B cell (primary cell): Measurements from ENCODE around the gene ZBTB37. TPM values are rescaled to one million over a fixed set of nuclear protein-coding genes. Genes with fewer than 3 reads are reported as not detected.
A peak's percentile ranks its signal among the peaks of the same experiment; 100 is the strongest.

ENCODE experiments used
- ATAC-seq: fragments of 200-7000 bp; cut with Tn5 transposase; one replicate; pipeline ENCODE4 v1.10.0; 2021; ENCODE audit warnings: low read depth, mild to moderate bottlenecking, moderate number of reproducible peaks, moderate library complexity
- CTCF ChIA-PET: fragments of 350-600 bp; sonication (Branson Sonifier 250); formaldehyde crosslinking; loops from one replicate; lab custom pipeline; 2021; ENCODE audit warnings: antibody characterized with exemption, inconsistent platforms; lab: Charles Lee
- POLR2A ChIA-PET: fragments of 350-600 bp; sonication (Branson Sonifier 250); formaldehyde crosslinking; loops from one replicate; lab custom pipeline; 2021; ENCODE audit warnings: antibody characterized with exemption; lab: Charles Lee
- DNase-seq: peaks from one replicate; pipeline ENCODE4 v3.0.0; 2013
- H2AFZ ChIP-seq: 2 replicates; pipeline ENCODE4 v1.6.1; 2012; ENCODE audit warnings: mild to moderate bottlenecking, low read depth, low read length; ENCODE audit not compliant: insufficient read depth, poor library complexity, severe bottlenecking
- H3K27ac ChIP-seq, 2 donors: 1 replicate in 1 of 2; 2 replicates in 1 of 2; pipeline ENCODE4 v1.5.1; 2012 to 2013; ENCODE audit warnings: low read length in 2 of 2, mild to moderate bottlenecking in 2 of 2, moderate library complexity in 1 of 2
- H3K27me3 ChIP-seq, 4 experiments: fragments of 200-600 bp in 1 of 4; sonication (generic) in 1 of 4; replicated peaks in 1 of 4; 1 replicate in 2 of 4; 2 replicates in 2 of 4; pipeline versions ENCODE4 v1.6.1 to v1.7.0; 2013 to 2016; ENCODE audit warnings: low read length in 3 of 4, mild to moderate bottlenecking in 2 of 4, mixed read lengths in 1 of 4, moderate library complexity in 1 of 4; ENCODE audit not compliant: insufficient read depth in 4 of 4, control insufficient read depth in 3 of 4; ENCODE audit errors: control extremely low read depth in 1 of 4
- H3K36me3 ChIP-seq, 2 experiments: replicated peaks in 1 of 2; 1 replicate in 1 of 2; 2 replicates in 1 of 2; pipeline versions ENCODE4 v1.6.1 to v1.7.1; 2013; ENCODE audit warnings: low read length in 1 of 2; ENCODE audit not compliant: insufficient read depth in 2 of 2, control insufficient read depth in 1 of 2; ENCODE audit errors: control extremely low read depth in 1 of 2, extremely low read depth in 1 of 2
- H3K4me1 ChIP-seq, 2 donors: fragments of 200-600 bp in 1 of 2; sonication (generic) in 1 of 2; 1 replicate in 1 of 2; 2 replicates in 1 of 2; pipeline versions ENCODE4 v1.5.1 to v1.6.1; 2013 to 2017; ENCODE audit warnings: low read length in 2 of 2; ENCODE audit not compliant: control insufficient read depth in 2 of 2, insufficient read depth in 2 of 2
- H3K4me2 ChIP-seq: replicated peaks from 2 replicates; pipeline ENCODE3; 2012; ENCODE audit warnings: mild to moderate bottlenecking, low read depth, low read length; ENCODE audit not compliant: poor library complexity, severe bottlenecking
- H3K4me3 ChIP-seq, 5 experiments: fragments of 200-600 bp in 1 of 5; sonication (generic) in 1 of 5; 1 replicate in 3 of 5; 2 replicates in 2 of 5; pipeline versions ENCODE4 v1.5.1 to v1.7.0; 2011 to 2016; ENCODE audit warnings: low read length in 4 of 5, mild to moderate bottlenecking in 4 of 5, low read depth in 2 of 5, control low read depth in 1 of 5, moderate library complexity in 1 of 5; ENCODE audit not compliant: insufficient read depth in 1 of 5; ENCODE audit errors: control extremely low read depth in 1 of 5, extremely low read depth in 1 of 5
- H3K79me2 ChIP-seq: fragments of 200-600 bp; sonication (generic); one replicate; pipeline ENCODE4 v1.6.0; 2016; ENCODE audit warnings: low read length; ENCODE audit not compliant: control insufficient read depth, insufficient read depth
- H3K9ac ChIP-seq: fragments of 200-600 bp; sonication (generic); 2 replicates; pipeline ENCODE4 v1.6.1; 2017; ENCODE audit warnings: mild to moderate bottlenecking, low read length, moderate library complexity
- H3K9me3 ChIP-seq, 3 donors: one replicate each; pipeline versions ENCODE4 v1.6.1 to v1.7.1; 2013; ENCODE audit warnings: low read length in 2 of 3; ENCODE audit not compliant: control insufficient read depth in 2 of 3, insufficient read depth in 1 of 3; ENCODE audit errors: control extremely low read depth in 1 of 3
- H4K20me1 ChIP-seq: 2 replicates; pipeline ENCODE4 v1.6.0; 2012; ENCODE audit warnings: mild to moderate bottlenecking, low read length; ENCODE audit not compliant: insufficient read depth, control insufficient read depth, poor library complexity, severe bottlenecking
- H3K27ac Mint-ChIP-seq: one replicate; pipeline ENCODE4 v1.8.0; 2021; ENCODE audit warnings: mixed read lengths
- H3K27me3 Mint-ChIP-seq: one replicate; pipeline ENCODE4 v1.8.0; 2021; ENCODE audit warnings: mixed read lengths
- H3K4me1 Mint-ChIP-seq: one replicate; pipeline ENCODE4 v1.8.0; 2021; ENCODE audit warnings: mixed read lengths
- H3K4me3 Mint-ChIP-seq: one replicate; pipeline ENCODE4 v1.8.0; 2021; ENCODE audit warnings: mixed read lengths
- H3K9me3 Mint-ChIP-seq: one replicate; pipeline ENCODE4 v1.8.0; 2022; ENCODE audit warnings: mixed read lengths; ENCODE audit not compliant: insufficient read depth
- CTCF ChIP-seq: fragments of 200-600 bp; IDR thresholded peaks from one replicate; pipeline ENCODE4 v1.8.0; 2022; ENCODE audit warnings: antibody characterized with exemption, mild to moderate bottlenecking
- EZH2 ChIP-seq: IDR thresholded peaks from 2 replicates; pipeline ENCODE4 v1.6.1; 2012; ENCODE audit warnings: borderline replicate concordance, low read depth, mild to moderate bottlenecking, moderate library complexity, low read length; ENCODE audit not compliant: insufficient read depth, poor library complexity, severe bottlenecking
- WGBS: methylation state at CpG from one replicate; pipeline ENCODE4 v1.1.5; 2013; ENCODE audit warnings: missing lambda C conversion rate; ENCODE audit not compliant: insufficient coverage; 5-methylcytosine and 5-hydroxymethylcytosine counted together
- intact Hi-C: fragments of 100-400 bp; cut with micrococcal nuclease; formaldehyde crosslinking; loops from one replicate; pipeline ENCODE4 v1.10.0; 2022
- polyA plus RNA-seq: library from polyadenylated mRNA; depleted of rRNA; stranded (reverse); fragments of >200 nt; gene quantifications from 2 replicates; pipeline ENCODE4 v1.2.3, GENCODE V29; 2012
- total RNA-seq, 2 donors: library from RNA; stranded (reverse); fragments of 120-200 nt in 1 of 2; gene quantifications; 1 replicate in 1 of 2; 2 replicates in 1 of 2; pipeline versions ENCODE4 v1.2.3 to v1.2.4, GENCODE V29; 2013 to 2022

ZBTB37 gene
- total and polyA plus RNA-seq, 2 donors (not counting 1 experiment from before 2014, with no cell fraction given) = 4.9 to 37.1 TPM

GRCh38 chr1:173870252-173871075 is 2.3 kb downstream of the ZBTB37 start:
- intact Hi-C loops = no loop called here
- H3K4me1 ChIP-seq = peaks cover 40 to 42% of the 10 kb centered on the region in 2 donors
- no peaks in the 10 kb centered on the region for H3K27me3 Mint-ChIP-seq

More at GRCh38 chr1:173870252-173871075, 2.3 kb downstream of the ZBTB37 start:
- WGBS = 65% methylated on average over 13 of the region's 15 CpGs
- Mint-ChIP-seq H3K9me3 (no peaks in the 10 kb centered on the region), H3K4me3 (peak overlapping the region; percentile 33), H3K27ac (peak overlapping the region; percentile 71), H3K4me1 (peaks cover 57% of the 10 kb centered on the region)
- TF ChIP-seq CTCF = no peak
- TF ChIP-seq EZH2 = no peak
- peak overlapping the region in 1 of 2 donors; percentile 27 for H3K27ac ChIP-seq
- H4K20me1 ChIP-seq = no peaks in the 10 kb centered on the region
- peaks cover 5 to 34% of the 10 kb centered on the region in 2 experiments for H3K36me3 ChIP-seq
- peaks cover 35% of the 10 kb centered on the region for H3K79me2 ChIP-seq
- H2AFZ ChIP-seq = peak overlapping the region; percentile 92
- no peak overlapping the region for H3K4me3 ChIP-seq
- H3K4me2 ChIP-seq = peak overlapping the region; percentile 1
- ATAC-seq (no peak), DNase-seq (peak; percentile 31)
- H3K27me3 ChIP-seq = no peaks in the 10 kb centered on the region
- POLR2A ChIA-PET = interaction anchor here (0.7 kb wide), 1 partner anchor 44 kb away, joined by 3 read pairs; no protein-coding TSS in a partner anchor
- H3K9me3 ChIP-seq = no peaks in the 10 kb centered on the region
- CTCF ChIA-PET = no interaction called here
- no peak overlapping the region for H3K9ac ChIP-seq
